NCI-H2196 treated with DMSO at 0.1 percent for 48 hours (cell line): ENCODE data around the gene HOXB8.

Source experiments
- DNase-seq: peaks from one replicate; lab custom pipeline; 2025; ENCODE audit not compliant: unreplicated experiment; lab: John Stamatoyannopoulos, UW

HOXB8 gene

DNA sequence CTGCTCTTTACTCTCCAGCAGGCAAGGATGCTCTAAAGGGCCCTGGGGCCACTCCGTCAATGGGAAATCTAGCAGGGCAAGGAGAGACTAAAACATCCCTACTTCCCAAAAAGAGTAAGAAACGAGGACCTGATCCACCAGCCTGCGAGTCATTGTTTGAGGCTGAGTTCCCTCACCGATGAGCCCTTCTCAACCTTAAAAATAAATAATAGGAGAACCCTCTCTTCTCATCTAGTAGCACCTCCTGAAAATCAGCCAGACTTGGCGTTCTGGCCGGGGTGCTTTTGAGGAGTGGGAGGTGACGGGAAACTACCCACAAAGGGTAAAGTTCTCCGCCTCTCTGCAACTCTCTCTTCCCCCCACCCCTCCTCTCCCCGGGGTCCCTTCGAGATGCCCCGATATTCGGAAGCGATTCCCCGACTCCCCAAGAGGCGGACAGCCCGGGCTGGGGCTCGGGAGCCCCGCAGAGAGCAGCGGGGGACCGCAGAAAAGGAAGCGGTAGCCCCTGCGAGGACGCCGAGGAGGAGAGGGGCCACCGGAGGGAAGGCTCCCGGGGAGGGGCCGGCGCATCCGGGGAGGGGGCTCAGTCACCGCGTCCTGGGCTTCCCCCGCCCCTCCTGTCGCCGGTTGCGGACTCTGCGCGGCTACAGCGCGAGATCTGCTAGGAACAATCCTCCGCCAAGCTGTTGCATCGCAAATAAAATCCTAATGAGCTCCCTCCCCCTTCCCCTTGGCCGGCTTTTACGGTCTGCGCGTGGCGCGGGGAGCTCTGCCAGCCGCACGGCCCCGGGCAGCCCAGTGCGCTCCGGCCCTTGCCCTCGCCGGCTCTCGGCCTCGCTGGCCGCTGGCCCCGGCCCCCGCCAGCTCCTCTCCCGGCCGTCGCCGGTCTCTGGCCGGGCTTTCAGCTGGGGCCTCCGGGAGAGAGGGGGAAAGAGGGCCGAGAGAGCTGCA, 9.7 kb upstream of the HOXB8 start:
- no peak for DNase-seq

DNA sequence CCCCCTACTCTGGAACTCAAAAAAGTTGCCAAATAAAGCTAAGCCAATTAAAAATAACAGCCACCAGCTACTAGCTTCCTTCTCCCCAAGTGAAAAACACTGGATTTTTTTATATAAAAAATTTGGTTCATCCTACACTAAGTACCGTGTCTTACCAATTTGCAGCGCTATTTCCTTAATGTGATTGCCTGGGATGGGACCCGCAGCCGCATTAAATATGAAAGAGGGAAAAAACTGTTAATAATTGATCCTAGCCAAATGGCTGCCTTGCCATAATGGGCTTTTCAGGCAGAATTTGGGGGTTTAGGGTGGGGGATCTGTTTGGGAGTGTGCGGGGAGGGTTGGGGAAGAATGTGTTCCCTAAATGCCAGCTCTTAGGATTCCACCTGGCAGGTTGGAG, 9.0 kb upstream of the HOXB8 start:
- no peak for DNase-seq

DNA sequence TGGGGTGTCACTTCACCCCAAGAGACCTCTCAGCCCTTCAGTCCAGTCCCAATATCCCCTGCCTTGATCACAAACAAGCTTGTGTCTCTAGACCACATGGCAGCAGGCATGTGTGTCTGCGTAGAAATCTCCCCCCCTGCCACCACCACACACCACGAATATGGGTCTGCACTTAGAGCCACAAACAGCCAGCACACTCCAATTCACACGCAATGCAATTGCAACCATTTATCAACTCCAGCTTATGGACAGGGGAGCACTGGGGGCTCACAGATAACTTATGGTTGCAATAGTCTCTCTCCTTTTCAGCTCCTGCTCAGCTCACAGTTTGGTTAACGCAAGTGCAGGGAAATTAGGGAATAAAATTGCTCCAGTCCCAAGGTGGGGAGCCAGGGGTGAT, 8.5 kb upstream of the HOXB8 start:
- no peak for DNase-seq

- DNase-seq: no peak
Measured at GRCh38 chr17:48622857-48623256, 7.8 kb upstream of the HOXB8 start.

GRCh38 chr17:48621410-48622392, 6.6 kb upstream of the HOXB8 start:
- no peak for DNase-seq

DNA sequence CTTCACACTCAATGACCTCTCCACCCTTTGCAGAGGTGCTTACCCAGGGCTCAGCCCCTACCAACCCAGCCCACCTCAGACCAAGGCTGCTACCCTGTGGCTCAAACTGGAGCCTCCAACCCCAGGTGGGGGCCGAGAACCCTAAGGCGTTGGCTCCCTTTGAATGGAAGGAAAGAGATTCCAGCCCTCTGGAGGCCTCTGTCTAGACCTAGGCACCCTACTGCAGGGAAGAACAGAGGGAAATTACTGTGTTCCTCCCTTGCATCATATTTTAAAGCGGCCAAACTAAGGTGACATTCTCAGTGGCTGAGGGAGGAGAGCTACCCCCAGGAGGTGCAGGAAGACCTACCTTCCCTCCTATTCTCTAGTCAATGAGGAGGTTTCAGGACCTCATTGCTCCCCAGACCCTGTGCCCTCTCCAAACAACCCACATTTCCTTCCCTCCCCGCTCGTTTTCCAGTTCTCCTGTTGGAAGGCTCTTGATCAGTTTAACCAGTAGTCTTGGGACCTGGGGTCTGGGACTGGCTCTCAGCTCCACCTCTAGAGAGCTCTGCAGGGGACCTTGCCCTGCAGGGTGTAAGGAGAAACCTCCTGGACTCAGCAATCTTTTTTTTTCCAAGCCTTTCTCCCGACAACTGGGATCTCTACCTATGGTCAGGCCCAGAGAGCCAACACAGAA, 5.5 kb upstream of the HOXB8 start:
- no peak for DNase-seq

DNA sequence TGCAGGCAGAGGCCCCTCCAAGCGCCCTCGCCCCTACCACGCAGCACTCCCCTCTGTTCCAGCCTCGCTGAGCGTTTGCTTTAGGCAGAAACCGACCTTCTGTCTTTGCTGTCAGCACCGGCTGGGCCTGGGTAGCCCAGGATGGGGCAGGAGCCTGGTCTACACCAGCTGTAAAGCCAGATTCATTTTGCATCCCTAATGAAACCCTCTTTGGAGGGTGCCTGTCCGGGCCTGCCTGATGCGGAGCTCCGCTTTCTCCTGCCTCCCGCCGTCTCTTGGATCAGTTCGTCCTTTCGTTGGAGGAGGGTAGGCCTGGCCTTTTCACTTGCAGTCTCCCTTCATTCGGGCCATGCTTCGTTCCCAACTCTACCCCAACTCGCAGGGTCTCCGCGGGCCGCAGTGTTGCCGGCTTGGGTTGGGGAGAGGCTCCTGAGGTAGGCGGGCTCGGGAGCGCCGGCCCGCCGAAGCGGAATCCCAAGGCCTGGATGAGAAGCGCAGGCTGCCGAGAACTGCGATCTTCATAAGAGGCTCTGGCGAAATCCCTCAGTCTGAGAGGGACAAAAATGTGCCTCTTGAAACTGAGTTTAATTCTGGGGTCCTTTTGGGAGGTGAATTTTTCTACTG, 4.8 kb upstream of the HOXB8 start:
- DNase-seq: no peak

GRCh38 chr17:48618256-48618896, 3.3 kb upstream of the HOXB8 start:
- peak; percentile 80 for DNase-seq

DNA sequence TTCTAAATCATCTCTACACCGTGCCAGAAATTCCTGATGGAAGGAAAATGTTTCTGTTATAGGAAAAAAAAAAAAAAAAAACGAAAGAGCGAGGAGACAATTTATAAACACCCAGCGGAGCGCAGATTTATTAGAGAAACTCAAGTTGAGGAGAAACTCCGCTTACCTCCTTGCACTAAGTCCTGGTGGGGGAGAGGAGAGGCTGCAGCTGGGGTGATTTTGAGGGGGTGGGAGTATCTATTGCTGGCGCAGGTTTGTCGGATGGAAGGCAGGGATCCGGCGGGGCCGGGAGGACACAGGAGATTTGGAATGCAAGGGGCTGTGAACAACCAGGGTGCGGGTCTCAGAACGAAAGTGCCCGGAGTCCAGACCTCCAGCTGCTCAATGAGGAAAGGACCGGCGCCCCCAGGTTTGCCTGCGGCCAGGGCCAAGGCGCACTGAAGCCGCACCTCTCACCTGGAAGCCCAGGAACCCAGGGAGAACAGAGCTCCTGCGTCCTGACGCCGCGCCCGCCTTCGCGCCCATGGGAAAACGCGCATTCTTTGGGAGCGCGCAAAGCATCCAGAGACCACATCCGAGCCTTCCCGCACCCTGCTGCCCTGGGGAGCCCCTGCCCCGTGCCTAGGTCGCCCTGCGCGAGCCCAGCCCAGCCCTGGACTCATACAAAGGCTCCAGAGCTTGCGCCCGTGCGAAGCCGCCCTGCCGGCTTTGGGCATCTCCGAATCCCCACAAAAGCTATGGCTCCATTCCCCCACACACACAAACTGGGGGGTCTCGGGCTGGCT, 2.6 kb upstream of the HOXB8 start:
- DNase-seq: no peak

DNA sequence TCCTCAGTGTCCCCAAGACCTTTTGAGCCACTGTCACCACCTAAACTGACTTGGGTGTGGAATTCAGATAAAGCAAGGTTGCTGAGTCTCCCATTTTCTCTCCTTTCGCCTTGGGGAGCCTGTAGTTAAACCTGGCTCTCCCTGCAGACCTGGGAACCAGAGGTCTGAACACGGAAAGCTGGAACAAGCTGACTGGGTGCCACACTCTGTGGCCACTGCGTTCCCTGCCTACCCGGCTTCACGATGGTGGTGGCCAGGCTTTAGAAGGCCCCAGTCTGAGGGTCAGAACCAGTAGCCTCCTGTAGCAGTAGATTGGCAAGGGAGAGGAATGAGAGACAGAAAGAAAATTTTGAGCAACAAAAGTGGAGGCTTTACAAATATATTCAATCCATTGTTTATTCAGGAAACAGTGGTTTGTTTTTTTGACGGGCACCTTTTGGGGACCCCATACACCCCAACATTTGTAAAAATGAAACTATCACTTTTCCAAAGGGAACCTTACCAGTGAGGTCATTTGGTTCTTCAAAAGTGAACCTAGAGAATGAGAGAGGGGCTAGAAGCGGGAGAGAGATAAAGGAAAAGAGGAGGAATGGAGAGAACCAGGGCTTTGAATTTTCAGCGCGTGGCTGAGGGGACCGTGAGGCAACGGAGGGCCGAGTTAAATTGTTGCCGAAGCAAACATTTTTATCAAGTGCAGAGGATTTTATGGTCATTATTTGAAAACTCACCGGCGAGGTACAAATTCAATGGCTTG, 1.8 kb upstream of the HOXB8 start:
- DNase-seq: no peak

DNA sequence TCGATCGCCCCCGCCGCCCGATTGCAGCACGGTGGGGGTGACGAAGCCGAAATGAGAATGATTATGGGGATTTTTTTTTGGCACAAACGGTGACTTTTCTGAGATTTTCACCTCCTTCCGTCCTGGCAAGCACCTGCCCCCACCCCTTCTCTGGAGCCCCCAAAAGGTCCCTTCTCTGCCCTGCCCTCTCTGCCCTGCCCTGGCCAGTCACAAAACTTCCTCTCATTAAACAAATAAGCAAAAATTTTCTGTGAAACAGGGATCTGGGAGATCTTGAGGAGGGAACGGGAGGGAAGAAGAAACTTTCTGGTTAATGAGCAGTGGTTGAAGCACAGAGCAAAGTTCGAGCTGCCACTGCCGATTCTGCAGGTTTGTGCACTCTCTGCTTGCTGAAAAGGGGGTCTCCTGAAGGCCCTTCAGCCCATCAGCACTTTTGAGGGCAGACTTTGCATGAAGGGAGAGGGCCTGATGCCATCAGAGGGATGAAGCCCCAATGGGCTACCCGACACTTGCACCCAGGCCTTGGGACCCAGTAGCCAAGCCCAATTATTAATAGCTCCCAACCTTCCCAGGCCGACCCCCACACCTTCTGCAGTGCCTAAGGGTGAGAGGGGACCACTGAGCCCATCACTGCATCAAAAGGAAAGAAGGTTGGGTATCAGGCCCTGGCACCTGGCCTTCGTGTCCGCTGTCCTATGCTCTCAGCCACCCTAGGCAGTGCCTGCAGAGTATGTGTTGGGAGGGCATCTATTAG, 1.0 kb upstream of the HOXB8 start:
- DNase-seq: no peak

DNA sequence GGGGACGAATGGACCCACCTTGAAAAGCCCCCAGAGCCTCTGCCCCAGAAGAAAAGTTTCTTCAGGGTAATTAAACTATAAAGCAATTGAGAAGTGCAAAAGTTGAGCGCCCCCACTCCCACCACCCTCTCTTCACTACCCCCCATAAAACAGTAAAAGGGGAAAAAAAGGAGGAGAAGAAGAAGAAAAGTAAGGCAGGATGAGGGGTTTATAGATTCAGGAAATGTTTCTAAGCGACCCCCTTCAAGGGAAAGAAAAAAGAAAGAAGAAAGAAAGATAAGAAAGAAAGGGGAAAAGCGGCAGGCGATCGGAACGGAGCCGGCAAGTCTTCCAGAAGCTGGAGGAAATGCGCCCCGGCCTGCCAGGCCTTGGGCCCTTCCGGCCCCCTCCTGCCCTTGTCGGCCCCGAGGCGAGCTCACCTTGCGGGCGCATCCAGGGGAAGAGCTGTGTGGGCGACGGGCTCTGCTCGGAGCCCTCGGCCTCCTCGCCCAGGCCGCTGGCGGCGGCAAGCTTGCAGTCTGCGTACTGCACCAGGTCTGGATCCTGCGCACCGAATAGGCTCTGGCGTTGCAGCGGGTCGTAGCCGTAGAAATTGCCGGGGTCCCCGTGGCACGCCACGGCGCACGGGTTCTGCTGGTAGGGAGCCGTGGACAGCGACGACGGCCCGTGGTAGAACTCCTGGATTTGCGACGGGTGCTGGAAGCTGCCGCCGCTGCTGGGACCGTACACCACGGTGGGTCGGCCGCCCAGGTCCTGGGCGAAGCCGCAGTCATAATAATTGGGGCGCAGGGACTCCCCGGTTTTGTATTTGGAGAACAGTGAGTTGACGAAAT, 1.0 kb downstream of the HOXB8 start:
- DNase-seq: no peak

DNA sequence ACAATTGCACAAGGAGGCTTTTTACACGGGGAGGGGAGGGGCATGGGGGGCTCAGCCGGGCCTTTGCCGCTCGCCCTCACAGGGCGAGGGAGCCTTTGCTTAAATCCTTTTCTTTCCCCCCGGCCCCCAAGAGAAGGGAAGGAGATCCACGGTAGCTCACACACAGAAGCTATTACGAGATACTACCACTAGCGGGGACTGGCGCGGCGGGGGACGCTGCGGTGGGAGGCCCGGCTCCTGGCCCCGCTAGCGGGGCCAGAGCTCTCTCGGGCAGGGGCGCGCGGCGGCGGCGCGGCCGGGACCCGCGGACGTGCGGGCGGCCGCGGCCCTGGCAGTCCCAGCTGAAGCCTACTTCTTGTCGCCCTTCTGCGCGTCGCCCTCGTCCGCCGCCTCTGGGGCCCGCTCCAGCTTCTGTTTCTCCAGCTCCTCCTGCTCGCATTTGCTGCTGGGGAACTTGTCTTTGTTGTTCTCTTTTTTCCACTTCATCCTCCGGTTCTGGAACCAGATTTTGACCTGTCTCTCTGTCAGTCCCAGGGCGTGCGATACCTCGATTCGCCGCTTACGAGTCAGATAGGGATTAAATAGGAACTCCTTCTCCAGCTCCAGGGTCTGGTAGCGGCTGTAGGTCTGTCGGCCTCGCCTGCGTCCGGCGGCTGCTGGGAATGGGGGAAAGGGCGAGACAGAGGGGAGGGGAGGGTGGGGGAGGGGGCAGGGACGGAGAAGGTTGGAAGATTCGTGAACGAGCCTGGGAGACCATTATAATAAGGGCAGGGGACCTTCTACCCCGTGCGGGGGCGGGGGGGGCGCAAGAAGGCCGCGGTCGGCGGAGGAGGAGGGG, 2.0 kb downstream of the HOXB8 start:
- DNase-seq: no peak

GRCh38 chr17:48612456-48612853, 2.6 kb downstream of the HOXB8 start:
- no peak for DNase-seq

DNA sequence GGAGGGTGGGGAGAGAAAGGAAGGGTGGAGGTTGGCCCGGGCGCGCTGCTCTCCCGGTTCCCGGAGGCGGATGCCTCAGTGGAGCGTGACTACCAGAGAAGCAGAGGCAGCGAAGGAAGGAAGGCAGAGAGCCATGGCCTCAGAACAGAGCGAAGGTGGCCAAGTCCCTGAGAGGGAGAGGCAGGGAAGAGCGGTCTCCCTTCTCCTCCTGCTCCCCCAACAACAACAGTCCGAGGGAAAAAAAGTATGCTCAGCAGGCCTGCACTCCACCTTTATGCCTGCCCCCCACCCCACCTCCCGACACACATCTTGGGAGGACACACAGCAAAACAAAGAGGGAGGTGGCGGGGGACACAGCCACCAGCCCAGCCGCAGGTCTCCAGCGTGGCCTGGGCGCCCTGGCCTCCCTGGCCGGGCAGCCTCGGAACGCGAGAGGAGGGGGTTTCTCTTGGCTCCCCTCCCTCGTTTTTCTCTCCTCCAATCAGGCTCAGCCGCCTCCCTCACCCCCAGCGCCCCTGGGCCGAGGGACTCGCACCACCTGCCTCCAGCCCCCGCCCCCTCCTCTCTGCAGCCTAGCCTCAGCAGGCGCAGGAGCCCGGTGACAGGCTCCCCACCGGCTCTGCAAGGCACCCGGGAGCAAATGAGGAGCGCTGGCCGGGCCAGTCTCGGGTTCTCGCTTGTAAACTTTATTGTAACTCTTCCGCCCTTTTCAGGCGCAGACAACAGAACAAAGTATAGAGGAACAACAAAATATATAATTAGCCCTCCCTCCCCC, 3.2 kb downstream of the HOXB8 start:
- DNase-seq: no peak

- no peak for DNase-seq
Measured at GRCh38 chr17:48611213-48611612, 3.9 kb downstream of the HOXB8 start.
